DMS79 treated with DMSO at 0.1 percent for 48 hours (cell line): ENCODE results near the gene RAX2.
"Not testable (repeated sequence)": the region's sequence is repeated elsewhere in the genome, so short reads cannot be mapped to it uniquely, and the experiment has no call there.

Experiments
- DNase-seq: peaks from one replicate; lab custom pipeline; 2025; lab: John Stamatoyannopoulos, UW

The RAX2 gene

DNA sequence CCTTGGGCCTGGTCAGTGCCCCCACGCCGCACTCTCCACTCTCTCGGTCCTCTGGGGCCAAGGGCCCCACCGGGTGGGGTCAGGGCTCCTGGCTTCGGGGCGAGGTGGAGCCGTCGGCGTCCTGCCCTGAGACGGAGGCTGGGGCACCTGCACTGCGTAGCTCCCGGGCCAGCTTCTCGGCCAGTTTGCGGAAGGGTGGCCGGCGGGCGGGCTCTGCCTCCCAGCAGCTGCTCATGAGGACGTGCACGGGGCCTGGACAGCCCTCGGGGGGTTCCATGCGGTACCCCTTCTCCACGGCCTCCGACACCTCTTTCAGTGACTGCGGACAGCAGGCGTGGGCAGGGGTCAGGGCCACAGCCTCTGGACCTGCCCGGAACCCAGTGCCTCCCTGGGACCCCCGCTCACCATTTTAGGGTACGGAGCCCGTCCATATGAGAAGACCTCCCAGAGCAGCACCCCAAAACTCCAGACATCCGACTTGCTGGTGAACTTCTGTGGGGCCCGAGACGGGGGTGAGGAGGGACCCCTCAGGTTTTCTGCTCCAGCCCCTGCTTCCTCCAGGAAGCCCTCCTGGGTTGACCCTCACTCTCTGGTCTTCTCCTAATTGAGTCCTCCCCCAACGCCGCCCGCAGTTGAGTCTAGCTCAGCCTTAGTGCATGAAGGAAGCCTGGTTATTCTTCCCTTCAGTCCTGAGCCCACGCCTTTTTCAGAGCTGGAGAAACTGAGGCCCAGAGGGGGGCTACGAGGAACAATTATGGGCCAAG lies 6.3 kb upstream of the RAX2 start:
- DNase-seq, result no peak

DNA sequence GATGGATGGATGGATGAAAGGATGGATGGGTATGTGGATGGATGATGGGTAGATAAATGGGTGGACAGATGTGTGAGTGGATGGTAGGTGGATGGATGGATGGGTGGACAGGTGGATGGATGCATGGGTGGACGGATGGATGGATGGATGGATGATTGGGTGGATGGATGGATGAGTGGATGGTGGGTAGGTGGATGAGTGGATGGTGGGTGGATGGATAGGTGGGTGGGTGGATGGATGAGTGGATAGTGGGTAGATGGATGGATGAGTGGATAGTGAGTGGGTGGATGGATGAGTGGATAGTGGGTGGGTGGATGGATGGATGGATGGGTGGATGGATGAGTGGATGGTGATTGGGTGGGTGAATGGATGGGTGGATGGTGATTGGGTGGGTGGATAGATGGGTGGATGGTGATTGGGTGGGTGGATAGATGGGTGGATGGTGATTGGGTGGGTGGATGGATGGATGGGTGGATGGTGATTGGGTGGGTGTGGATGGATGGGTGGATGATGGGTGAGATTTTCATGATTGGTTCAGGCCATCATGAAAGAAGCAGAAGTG lies 4.5 kb upstream of the RAX2 start:
- DNase-seq, result no peak

DNA sequence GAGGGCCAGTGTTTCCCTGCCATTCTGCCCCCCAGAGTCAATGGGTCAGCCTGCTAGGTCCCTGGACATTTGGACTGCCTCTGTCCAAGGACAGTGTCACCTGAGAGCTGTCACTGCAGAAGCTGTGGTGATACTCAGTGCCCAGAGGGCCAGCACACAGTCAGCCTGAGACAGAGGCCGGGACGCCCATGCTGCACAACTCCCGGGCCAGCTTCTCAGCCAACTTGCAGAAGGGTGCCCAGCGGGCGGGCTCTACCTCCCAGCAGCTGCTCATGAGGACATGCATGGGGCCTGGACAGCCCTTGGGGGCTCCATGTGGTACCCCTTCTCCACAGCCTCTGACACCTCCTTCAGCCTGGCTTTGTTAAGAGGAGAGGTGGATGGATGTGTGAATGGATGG lies 3.8 kb upstream of the RAX2 start:
- DNase-seq, result no peak

DNA sequence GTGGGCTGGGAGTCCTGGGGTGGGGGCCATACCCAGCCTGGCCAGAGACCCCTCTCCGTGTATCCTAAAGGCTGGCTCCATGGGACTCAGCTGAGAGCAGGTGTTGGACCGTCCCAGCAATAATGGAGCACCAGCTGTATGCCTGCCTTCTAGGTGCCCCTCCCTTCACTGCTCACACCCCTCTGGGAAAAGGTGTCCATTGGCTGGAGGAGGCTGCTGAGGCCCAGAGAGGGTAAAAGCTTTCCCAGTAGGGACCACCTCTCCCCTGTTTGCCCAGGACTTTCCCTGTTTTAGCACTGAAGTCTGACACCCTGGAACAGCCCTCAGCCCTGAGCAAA lies 3.3 kb upstream of the RAX2 start:
- DNase-seq, result no peak

DNA sequence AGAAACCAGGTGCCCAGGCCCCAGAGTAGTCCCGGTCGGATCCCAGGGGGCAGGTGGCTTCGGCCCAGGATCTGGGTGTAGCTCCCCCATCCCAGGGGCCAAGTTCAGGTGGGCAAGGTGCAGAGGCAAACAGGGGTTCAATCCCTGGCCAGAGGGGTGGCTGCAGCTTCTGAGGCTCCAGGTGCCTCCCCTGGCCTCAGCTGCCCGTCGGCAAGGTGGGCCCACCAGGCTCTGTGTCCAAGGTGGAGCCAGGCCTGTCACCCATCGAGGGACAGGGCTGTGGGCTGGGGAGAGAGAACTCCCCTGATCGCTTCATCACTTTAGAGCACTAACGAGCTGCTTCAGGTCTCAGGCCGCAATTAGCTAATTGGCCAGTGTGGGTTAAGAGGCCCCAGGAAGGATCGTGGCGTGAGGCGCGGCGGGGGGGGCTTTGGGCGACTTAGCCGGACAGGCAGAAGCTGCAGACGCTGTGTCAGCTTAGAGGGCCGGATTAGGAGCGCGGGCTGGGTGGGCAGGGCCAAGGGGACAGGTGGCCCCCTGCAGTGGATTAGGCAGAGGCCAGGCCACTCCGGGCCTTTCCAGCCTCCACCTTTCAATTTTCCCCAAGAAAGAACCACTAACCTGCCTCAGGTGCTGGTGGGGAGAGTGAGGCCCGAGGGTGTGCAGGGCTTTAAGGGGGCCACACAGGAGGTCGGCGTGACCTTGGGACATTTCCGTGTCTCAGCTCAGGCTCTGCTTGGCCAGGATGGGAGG lies 2.8 kb upstream of the RAX2 start:
- DNase-seq, result no peak

DNA sequence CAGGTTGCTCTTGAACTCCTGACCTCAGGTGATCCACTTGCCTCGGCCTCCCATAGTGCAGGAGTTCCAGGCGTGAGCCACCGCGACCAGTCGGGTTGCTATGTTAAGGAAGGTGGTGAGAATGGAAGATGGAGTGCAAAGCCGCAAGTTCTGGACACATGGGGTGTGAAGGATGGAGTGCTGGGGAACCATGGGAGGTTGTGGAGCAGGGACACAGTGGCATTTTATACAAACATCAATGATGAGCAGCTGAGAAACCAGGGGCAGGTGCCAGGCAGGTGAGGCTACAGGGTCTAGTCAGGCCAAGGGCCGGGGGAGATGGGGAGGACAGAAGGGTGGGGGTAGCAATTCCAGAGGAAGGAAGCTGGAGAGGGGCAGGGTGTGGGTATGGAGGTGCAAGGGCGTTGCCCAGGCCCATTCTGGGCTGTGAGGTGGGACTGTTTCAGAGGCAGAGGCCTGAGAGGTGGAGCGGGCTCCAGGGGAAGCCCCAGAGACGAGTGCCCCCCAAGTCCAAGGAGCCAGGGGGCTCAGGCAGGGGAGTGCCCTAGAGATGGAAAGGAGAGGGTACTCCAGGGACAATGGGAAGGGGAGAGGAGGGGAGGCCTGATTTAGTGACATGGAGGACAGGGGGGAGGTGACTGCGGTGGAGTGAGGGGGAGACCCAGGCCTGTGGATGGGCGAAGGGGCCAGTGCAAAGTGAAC lies 1.9 kb upstream of the RAX2 start:
- DNase-seq, result no peak

DNA sequence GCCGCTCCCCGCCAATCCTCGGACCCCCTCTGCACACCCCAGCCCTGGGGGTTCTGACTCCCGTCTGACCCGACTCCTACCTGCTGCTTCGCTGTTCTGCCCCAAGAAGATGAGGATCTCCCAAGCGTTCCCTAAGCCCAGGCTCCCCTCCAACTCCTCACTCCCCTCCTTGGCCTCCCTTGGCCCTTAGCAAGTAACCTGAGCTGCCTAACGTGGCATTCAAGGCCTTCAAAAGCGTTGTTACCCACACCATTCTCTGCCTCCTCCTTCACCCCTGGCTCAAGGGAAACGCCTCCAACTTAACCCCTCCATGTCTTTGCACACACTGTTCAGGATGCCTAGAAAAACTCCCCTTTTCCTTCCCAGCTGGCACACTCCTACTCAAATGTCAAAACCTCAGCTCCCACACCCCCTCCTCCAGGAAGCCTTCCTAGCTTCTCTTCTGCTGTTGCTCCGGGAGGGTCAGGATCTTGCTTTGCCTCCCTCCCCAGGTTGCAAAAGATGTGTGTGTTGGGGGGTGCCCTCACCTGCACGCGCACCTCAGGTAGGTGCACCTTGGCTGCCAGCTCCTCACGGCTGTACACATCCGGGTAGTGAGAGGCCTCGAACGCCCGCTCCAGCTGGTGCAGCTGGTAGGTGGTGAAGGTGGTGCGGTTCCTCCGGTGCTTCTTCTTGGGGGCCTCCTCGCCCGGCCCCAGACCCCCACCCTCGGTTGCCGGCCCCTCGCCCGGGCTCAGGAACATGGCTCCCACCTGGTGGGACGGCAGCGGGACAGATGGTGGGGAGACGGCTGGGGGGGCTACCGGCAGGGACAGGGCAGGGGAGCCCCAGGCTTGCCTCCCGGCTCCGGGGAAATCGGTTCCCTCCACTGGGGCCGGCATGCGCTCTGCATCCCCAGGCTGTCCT lies 775 bp downstream of the RAX2 start:
- no peak for DNase-seq

DNA sequence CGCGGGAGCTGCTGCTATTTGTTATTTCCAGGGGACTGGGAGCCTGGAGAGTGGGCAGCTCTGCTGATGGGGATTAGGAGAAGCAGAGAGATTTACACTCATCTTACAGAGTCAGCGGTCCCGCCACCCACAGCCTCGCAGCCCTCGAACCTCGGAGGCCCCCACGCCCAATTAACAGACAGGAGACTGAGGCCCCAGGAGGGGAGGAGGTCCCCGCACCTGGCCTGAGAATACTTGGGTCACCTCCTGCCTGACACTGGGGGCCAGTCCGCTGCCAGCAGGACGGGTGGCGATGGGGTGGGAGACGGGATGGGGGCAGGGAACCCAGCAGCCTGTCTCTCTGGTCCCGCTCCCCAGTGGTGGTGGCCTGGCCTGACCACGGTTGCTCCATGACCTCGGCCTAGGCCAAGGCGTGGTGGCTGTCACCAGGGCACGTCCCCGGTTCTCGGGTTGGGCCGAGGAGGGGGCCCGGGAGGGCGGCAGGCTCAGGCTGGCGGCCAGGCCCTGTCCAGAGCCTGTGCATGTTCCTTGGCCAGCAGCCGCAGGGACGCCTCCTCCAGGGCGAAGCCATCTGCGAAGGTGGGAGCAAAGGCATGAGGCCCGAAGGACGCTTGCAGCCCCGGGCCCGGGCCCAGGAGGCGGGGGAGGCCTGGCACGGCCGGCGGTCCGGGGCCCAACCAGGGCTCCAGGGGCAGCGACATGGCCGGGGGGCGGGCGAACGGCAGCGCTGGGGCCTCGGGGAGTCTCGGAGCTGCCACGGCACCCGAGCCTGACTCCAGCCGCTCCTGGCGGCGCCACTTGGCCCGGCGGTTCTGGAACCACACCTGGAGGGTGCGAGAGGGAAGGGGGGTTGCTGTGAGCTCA lies 1.7 kb downstream of the RAX2 start:
- no peak for DNase-seq

DNA sequence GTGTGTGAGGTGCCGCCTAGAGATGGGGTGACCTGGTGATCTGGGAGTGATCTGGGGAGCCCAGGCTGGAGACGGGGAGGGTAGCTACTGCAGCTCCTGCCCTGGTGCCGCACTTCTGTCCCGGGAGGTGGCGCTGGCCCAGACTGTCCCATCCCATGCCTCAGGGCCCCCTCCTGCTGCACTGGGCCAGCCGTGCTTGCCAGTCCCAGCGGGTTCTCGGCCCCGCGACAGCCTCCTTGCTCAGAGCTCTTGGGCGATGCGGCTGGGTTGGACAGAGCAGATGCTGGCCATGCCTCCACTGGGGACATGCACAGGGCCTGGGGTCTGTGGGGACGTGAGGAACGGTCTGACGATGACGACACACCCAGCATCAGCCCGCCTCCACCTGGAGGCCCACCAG lies 2.5 kb downstream of the RAX2 start:
- no peak for DNase-seq

DNA sequence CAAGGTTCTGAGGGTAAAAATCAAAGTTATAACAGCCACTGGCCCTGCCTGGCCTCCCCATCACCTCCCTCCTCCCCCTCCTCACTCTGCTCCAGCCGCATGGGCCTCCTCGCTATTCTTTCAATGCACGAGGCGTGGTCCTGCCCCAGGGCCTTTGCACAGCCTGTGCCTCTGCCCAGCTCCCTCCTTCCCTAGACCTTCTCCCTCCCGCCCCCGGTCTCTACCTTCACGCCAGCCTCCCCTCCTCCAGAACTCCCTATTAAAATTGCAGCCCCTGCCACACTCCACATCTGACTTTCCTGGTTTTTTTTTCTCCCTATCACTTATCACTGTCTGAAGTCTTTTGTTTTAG lies 3.3 kb downstream of the RAX2 start:
- no peak for DNase-seq

DNA sequence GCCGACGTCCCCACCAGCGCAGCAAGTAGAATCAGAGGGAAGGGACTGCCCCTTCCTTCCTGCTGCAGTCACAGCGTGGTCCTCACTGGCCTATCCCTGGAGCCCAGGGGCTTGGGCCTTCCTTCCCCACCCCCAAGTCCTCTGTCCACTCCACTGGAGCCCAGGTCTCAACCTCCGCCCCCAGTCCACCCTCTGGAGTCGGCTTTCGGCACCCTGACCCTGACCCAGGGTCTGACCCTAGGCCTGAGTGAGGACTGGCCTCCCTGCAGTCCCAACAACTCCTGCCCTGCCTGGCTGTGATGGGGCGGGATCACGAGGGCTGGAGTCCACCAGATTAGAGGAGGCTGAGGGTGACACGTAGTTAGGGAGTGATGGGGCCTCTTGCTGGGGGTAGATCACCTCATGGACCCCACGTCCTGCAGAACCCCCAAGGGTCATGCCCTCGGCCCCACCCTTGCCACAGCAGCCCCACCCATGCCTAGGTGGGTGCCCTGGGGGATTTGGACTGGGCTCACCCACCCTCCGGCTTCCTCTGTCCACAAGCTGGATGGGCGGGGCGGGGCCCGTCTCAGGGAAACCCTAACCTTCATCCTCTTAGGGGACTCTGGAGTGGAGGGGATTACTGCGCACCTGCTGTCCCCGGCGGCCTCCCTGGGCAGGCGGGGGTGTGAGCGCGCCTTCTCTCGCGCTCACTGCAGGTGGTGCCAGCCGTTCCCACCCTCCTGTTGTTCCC lies 3.8 kb downstream of the RAX2 start:
- DNase-seq, result no peak

DNA sequence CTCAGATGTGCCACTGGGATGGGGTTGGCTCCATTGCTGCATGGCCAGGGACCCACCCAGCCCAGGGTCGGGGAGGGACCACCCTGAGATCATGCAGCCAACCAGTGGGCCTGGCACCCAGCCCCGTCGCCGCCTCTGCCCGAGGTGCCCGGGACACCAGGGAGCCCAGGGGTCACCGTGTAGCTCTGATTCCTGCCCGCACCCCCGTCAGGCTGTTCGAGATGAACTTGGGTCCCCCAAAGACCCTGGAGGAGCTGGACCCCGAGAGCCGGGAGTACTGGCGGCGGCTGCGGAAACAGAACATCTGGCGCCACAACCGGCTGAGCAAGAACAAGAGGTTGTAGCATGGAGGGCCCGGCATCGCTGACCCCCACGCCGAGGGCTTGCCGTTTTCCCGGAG lies 5.0 kb downstream of the RAX2 start:
- no peak for DNase-seq

DNA sequence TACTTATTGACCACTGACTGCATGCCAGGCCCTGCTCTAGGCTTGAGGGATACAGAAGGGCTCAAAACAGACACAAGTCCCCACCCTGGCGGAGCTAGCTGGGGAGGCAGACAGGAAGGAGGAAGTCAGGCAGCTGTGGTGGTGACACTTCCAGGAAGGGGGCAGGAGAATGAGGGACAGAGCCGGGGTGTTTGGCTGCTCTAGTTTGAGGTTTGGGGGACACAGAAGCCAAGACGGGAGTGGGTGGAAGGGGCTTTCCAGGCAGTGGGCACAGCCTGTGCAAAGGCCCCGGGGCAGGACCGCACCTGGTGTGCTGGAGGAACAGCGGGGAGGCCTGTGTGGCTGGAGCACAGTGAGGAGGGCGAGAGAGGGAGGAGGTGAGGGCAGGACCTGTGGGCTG lies 5.5 kb downstream of the RAX2 start:
- no peak for DNase-seq

DNA sequence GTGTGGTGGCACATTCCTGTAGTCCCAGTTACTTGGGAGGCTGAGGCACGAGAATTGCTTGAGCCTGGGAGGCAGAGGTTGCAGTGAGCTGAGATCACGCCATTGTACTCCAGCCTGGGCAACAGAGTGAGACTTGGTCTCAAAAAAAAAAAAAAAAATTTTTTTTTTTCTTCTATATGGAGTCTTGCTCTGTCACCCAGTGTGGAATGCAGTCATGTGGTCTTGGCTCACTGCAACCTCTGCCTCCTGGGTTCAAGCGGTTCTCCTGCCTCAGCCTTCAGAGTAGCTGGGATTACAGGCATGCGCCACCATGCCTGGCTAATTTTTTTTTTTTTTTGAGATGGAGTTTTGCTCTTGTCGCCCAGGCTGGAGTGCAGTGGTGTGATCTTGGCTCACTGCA lies 6.3 kb downstream of the RAX2 start:
- not testable (repeated sequence) for DNase-seq

DNA sequence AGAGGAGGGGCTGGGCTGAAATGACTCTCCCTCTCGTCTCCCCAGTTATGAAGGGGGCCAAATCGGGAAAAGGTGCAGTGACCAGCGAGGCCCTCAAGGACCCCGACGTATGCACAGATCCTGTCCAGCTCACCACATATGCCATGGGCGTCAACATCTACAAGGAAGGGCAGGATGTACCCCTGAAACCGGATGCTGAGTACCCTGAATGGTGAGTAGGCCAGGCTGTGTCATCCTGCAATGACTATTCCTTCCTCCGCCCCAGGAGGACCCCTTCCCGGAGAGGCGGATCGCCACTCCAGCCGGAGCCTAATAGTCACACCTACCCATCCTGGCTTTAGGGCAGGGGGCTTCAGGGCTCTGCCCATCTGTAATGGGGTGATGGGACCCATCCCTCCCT lies 6.9 kb downstream of the RAX2 start:
- no peak for DNase-seq

DNA sequence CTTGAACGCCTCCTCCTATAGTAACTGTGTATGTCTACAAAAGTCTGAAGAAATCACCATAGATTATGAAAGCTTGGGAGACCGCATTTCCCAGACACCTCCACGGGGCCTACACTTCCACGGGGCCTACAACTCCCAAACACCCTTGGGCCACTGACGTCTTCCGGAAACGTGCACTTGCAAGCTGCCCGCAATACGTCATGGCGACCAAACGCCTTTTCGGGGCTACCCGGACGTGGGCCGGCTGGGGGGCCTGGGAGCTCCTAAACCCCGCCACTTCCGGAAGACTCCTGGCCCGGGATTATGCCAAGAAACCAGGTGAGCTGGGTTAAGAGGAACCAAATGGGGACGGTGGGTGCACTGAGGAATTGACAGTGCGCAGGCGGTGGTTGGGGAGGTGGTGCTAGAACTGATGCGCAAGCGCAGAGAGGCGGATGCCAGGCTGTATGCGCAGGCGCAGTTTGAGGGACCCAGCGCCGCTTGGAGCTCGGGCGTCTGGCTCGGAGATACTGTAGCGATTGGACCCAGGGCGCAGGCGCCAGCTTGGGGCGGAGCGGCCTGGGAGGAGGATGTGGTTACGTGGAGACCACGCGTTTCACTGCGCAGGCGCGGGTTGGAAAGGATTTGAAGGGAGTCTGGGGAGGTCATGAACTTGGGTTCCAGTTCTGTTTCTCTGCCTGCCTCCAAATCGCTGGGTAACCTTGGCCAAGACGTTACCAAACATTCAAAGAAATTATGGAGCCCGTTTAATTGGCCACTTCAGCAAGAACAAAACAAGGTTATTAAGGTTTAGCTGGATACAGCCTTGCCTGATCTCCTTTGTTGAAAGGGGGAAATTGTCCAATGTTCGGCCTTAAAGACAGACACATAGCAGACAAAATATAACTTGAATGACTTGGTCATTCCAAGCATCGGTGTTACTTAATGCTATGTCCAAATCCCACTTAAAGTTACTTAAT lies 9.2 kb downstream of the RAX2 start, which contains the start of gene MRPL54:
MRPL54 (plus strand) TSS at position 182 of the 959 bp plus-strand sequence; CDS start at position 201, 19 bp downstream.
- DNase-seq, result peak; percentile 96

DNA sequence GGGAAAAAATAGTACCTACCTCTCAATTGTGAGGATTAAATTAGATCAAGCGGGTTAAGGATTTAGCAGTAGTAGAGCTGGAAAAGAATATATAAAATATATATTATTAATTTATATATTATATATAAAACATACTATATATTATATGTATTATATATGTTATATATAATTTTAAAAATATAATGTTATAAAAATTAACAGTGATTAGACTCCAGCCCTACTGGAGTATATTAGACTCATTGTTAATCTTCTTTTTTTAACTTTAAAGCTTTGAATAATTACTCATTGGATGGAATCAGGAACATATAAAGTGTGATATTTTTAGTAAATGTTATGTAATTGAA lies 9.9 kb downstream of the RAX2 start:
- no peak for DNase-seq

DNA sequence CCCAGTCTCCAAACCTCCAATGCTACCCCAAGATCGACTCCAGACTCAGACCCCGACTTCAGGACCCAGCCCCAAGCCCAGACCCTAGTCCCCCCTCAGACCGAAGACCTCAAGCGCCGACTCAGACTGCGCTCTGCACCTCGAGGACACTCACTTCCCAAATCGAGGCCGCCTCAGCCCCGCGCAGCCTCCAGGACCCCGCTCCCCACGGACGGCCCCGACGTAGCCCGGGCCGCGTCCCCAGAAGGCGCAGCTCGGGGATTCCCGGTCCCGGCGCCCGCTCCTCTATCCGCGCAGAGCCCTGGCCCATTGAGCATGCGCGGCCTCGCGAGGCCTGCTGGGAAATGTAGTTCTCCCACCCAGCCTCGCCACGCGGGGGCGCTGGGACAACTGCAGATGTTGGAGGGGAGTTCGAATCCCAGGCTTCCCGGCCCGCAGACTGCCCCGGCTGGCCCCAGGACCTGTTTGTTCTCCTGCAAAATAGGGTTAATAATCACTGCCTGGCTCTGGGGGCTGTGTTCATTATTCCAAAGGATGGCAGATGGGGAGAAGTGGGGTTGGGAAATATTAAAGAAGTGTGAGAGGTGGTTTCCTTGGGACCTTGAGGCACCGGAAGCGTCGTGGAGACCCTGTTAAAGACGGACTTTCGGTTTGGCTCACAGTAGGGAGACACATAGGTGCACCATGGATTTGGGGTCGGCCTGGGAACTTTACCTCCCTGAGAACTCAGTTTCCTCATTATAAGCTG lies 10.5 kb downstream of the RAX2 start, which contains the start of gene APBA3:
APBA3 (minus strand) TSS at position 311 of the 748 bp plus-strand sequence. CDS start 1,428 bp downstream, outside the sequence.
- DNase-seq, result peak; percentile 88
